Islet precursor cell (in vitro differentiated cells): ENCODE measurements around the gene LOXL4.

ENCODE experiments used
- DNase-seq: peaks from one replicate; pipeline ENCODE4 v3.0.0-alpha.2; 2018

The LOXL4 gene

GRCh38 chr10:98294270-98294627 lies 26.3 kb upstream of the LOXL4 start:
- DNase-seq, result peak; percentile 40

- DNase-seq, result peak; percentile 42
Measured at GRCh38 chr10:98293550-98294269, 25.7 kb upstream of the LOXL4 start.

GRCh38 chr10:98292971-98293370 lies 25.0 kb upstream of the LOXL4 start:
- DNase-seq, result peak; percentile 22

DNA sequence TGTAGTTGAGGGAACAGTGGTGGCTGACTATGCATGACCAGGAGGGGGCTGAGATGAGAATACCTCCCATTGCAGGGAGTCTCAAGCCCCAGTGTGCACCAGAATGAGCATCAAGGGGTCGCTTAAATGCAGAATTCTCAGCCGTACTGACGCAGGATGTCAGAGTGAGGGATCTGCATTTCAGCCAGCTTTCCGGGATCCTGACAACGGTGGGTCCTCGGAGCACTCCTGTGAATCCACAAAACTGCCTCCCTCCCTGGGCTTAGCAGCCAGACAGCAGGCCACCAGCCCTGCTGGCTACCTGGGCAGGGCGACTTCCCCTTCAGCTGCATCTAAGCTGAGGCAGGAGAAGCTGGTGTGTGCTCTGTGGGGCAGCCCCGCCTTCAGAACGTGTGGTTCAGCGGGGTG lies 21.8 kb upstream of the LOXL4 start:
- DNase-seq, result peak; percentile 42

- peak; percentile 23 for DNase-seq
Measured at GRCh38 chr10:98287321-98287720, 19.3 kb upstream of the LOXL4 start.

DNA sequence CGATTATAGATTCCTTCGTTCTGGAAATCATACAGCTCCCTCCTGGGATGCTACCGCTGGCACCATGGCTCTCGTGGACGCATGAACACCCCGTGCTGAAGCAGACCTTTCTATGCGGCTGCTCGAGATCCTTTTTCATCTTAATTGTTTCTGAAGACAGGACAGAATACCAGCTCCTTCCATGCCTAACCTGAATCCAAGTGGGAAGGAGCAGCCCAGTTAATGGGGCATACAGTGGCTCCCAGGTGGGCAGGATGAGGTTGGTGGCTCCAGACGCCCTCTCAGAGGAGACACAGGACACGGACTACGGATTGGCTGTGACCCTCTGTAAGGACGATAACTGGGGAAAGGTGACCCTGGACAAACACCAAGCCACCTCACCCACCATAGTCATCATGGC lies 18.4 kb upstream of the LOXL4 start:
- peak; percentile 27 for DNase-seq

DNA sequence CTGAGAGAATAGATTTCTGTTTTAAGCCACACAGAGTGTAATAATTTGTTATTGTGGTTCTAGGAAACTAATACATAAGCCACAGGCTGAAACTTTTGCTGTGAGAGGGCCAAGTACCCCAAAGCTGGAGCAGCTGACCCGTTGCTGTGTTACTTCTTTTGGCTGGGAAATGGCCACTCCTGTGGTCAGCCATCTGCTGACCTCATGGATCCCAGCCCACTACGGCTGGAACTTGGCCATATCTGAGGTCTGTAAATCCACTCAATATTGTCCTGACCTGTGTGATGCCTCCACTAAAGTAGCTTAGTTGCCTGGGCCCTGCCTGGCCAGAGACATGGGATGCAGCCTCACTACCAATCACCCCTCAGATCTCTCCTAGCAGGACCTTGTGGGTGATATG lies 17.4 kb upstream of the LOXL4 start:
- peak; percentile 9 for DNase-seq

GRCh38 chr10:98276311-98276710 lies 8.3 kb upstream of the LOXL4 start:
- DNase-seq, result no peak

DNA sequence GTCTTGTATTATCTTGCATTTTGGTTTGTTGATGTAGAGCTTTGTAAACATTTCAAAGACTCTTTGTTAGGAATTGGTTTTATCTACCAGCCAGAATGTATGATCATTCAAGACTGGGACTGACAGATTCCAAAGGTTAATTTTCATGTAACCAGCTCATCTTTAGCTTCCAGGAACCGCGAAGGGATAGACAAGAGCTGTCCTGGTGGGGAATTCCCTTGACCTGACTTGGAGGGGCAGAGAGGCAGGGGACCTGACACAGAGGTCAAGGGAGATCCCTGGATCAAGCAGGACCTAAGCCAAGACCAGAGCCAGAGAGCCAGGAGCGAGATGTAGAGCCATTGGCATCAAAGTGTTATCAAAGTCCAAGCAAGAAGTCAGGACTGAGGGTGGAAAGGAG lies 6.6 kb upstream of the LOXL4 start:
- no peak for DNase-seq

GRCh38 chr10:98273057-98273850 lies 5.3 kb upstream of the LOXL4 start:
- DNase-seq, result peak; percentile 46

- DNase-seq, result peak; percentile 52
Measured at GRCh38 chr10:98272656-98273055, 4.7 kb upstream of the LOXL4 start.

DNA sequence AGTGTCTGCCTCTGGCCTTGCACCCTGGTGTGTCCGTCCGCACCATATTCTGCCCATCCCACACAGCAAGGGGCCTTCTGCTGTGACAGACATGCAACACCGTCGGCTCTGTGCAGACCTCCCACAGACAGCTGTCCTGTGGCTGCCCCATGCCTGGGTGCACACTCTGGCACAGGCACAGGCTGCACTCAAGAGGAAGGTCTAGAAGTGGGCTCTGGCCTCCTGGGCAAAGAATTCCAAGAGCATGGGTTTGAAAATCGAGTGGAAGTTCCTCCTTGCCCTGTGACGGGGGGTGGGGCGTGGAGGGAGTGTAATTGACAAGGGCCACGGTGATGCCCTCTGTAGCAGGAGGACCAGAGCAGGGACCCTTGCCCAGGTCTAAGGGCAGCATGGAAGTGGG lies 4.3 kb upstream of the LOXL4 start:
- peak; percentile 39 for DNase-seq

DNA sequence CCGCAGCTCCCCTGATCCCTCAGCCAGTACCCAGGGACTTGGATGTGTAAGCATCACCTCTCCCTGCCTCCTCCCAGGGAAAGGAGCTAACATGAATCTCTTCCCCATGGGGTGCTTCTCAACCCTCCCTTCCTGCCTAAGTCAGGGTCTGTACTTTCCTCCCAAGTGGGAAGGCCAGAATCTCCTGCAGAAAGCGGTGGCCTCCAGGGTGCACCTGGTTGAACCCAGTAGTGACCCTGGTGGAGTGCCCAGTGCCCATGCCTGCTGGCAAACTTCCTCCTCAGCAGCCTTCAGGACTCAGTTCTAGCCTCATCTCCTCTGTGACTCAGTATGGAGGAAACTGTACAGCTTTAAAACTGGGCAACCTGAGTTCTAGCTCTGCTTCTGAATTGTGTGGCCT lies 2.8 kb upstream of the LOXL4 start:
- no peak for DNase-seq

- no peak for DNase-seq
Measured at GRCh38 chr10:98270073-98270740, 2.2 kb upstream of the LOXL4 start.

DNA sequence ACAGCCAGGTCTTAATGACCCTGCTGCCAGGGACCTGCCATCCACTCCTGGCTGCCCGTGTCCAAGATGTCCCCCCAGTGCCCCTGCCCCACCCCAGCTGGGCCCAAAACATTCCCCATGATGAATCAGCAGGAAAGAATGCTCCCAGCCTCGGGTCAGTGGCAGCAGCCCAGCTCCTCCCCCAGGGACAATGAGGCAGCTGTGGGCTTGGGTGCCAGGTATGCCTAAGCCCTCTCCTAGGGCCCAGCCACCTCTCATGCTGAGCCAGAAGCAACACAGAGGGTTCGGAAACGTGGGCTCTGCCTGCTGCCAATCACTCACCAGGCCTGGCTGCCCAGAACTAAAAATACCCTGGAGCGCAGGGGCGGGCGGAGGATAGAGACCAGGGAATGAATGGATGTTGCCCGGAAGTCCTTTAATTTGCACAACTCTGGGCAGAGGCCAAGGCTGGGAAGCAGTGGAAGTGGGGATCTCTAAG lies 1.5 kb upstream of the LOXL4 start:
- peak; percentile 95 for DNase-seq

- DNase-seq, result no peak
Measured at GRCh38 chr10:98268694-98269431, 869 bp upstream of the LOXL4 start.

GRCh38 chr10:98267069-98267893 lies 713 bp downstream of the LOXL4 start:
- no peak for DNase-seq

GRCh38 chr10:98266647-98267046 lies 1.3 kb downstream of the LOXL4 start:
- DNase-seq, result no peak

- DNase-seq, result no peak
Measured at GRCh38 chr10:98265403-98266378, 2.3 kb downstream of the LOXL4 start.

DNA sequence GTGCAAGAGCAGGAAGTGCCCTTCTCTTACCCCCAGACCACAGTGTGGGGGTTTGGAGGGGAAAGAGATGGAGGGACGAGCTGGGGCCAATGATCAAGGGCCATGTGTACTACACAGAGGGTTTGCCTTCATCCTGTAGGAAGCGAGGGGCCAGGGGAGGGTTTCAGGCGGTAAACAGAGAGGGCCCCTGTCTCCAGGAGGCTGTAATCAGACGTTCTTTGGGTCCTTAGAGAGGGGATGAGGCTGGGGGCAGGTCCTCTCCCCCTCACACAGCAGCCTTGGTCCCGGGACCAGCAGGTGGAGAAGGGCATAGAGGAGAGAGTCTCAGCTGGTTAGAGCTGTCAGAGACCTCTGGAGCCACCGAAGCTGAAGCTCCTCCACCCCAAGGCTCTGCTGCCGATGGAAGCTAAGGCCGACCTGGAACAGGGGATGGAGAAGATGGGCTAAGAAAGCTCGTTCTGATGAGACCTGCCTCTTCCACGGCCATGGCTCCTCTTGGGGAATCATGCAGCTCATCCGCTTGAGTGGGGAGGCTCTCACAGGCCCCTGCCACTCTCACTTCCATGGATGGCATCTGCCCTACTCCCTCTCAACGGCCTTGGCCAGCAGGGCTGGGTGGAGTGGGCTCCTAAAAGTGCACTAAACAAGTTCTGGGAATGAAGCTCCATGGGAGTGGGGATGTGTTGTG lies 3.5 kb downstream of the LOXL4 start:
- DNase-seq, result no peak
